A549 treated with DMSO at 1 μM for 4 hours (cell line): ENCODE results near the gene ZNF709. TPM values are rescaled to one million over a fixed set of nuclear protein-coding genes. Genes with fewer than 3 reads are reported as not detected.

Experiments
- total RNA-seq: library from RNA; stranded (reverse); fragments of 200-300 nt; extraction: Qiagen RNA extraction; gene quantifications from 5 replicates; pipeline ENCODE4 v1.2.3, GENCODE V29; 2022; ENCODE audit warnings: low read depth

ZNF709 gene
- total RNA-seq, result 0.02 to 0.05 TPM in 2 of 5 replicates, not detected in the others

DNA sequence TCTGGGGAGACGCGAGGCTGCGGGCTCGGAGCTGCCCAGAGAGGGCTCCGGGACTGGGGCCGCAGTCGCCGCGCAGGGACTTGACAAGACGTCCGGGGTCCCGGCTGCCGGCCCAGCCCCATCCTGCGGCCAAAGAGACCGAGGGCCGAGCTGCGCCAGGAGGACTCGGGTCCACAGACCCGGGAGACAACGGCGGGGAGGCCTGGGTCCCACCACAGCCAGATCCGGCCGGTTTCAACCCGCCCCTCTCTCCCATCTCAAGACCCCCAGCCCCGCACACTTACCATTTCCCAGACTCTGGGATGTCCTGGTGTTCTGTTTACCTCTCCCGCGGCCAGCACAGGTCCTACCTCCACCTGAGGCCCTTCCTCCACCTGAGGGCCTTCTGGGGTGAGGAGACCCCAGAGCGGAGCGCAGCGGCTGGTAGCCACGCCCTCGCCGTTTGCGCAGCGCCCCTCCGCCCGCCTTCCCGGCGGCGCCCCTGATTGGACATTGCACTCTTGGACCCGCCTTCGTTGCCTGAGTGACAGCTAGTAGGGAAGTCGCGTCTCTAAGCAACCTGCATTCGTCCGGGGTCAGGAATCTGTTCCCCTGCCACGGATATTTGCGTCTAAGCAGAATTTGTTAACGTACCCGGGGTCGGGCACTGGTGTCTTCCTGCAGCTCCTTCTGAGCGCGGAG lies at the start of gene ZNF709:
TSS of gene ZNF709 (minus strand) at position 446 of the 681 bp plus-strand sequence. CDS start at position 287, 159 bp downstream.

GRCh38 chr19:12440541-12441316 lies 43.9 kb downstream of the ZNF709 start, which contains the start of gene ZNF443:
TSS of gene ZNF443 (minus strand) at chr19:12441021. CDS start at chr19:12440914, 107 bp downstream.

Other genes with a start within 250 kb of the ZNF709 start
- 0.57 to 0.80 TPM (median 0.72 TPM) in 5 replicates for gene ZNF44, start 189.9 kb downstream of the ZNF709 start, total RNA-seq
- not detected in 5 replicates for gene ZNF563, start 151.2 kb downstream of the ZNF709 start, total RNA-seq
- not detected in 5 replicates for gene ZNF442, start 119.1 kb downstream of the ZNF709 start, total RNA-seq
- gene ZNF799, start 83.5 kb downstream of the ZNF709 start, total RNA-seq, result 1.4 to 1.7 TPM (median 1.5 TPM) in 5 replicates
- 0.89 to 1.4 TPM (median 1.00 TPM) in 5 replicates for gene ZNF443, start 43.8 kb downstream of the ZNF709 start, total RNA-seq
- 1.7 to 2.6 TPM (median 2.1 TPM) in 5 replicates for gene ZNF564, start 66.7 kb upstream of the ZNF709 start, total RNA-seq
- 0.62 to 1.1 TPM (median 0.84 TPM) in 5 replicates for gene ZNF490, start 126.0 kb upstream of the ZNF709 start, total RNA-seq
- 4.7 to 6.6 TPM (median 6.2 TPM) in 5 replicates for gene ZNF791, start 126.1 kb upstream of the ZNF709 start, total RNA-seq
- 19.1 to 24.4 TPM (median 20.1 TPM) in 5 replicates for gene MAN2B1, start 181.9 kb upstream of the ZNF709 start, total RNA-seq
- gene WDR83, start 182.0 kb upstream of the ZNF709 start, total RNA-seq, result 9.0 to 11.7 TPM (median 10.3 TPM) in 5 replicates
- 38.6 to 51.8 TPM (median 48.5 TPM) in 5 replicates for gene DHPS, start 197.1 kb upstream of the ZNF709 start, total RNA-seq
- not detected in 5 replicates for gene GNG14, start 203.2 kb upstream of the ZNF709 start, total RNA-seq
- gene FBXW9, start 211.8 kb upstream of the ZNF709 start, total RNA-seq, result 10.8 to 13.2 TPM (median 12.6 TPM) in 5 replicates
- gene TNPO2, start 239.1 kb upstream of the ZNF709 start, total RNA-seq, result 29.7 to 36.8 TPM (median 36.6 TPM) in 5 replicates
- gene TRIR, start 249.9 kb upstream of the ZNF709 start, total RNA-seq, result 135 to 200 TPM (median 176 TPM) in 5 replicates